ENCODE data around the gene CYP4B1. TPM values are rescaled to one million over a fixed set of nuclear protein-coding genes. Genes with fewer than 3 reads are reported as not detected.

CYP4B1 gene
- total RNA-seq (2021; ENCODE audit: unreplicated experiment): 0.30 TPM
- polyA plus RNA-seq (2012): not detected in 2 replicates
- Bru-seq, nascent RNA: not detected
- not detected for BruChase-seq, experiment 1, labeled RNA remaining after a 6-hour chase
- BruChase-seq, experiment 2, labeled RNA remaining after a 2-hour chase: not detected
- long read RNA-seq: 0 reads

DNA sequence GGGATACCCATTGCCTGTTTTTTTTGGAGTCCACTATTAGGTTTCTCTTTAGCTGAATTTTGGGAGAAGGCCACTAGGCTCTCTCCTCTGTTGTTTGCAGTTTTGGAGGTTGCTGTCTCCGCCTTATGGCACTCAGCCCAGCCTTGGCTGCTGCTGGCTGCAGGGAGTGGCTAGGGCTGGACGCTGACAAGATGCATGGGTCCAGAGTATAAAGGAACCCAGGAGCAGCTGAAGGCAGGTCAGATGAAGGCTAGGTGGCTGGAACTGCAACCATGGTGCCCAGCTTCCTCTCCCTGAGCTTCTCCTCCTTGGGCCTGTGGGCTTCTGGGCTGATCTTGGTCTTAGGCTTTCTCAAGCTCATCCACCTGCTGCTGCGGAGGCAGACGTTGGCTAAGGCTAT is at the start of gene CYP4B1:
CYP4B1 (plus strand) TSS at position 237 of the 400 bp plus-strand sequence; CDS start at position 273, 36 bp downstream.
- H3K9ac ChIP-seq (ENCODE audit: low read length): no peak within 1 kb of the TSS
- ATAC-seq (no peak), DNase-seq (ENCODE audit: low read depth, low spot score) (no peak)
- H3K9me2 ChIP-seq (ENCODE audit: insufficient read depth): no peaks in the 10 kb centered on the region
- H3K4me2 ChIP-seq (ENCODE audit: low read length): no peak within 1 kb of the TSS
- TF ChIP-seq EZH2phosphoT487 (IDR thresholded peaks at IDR 0.05; ENCODE audit: borderline replicate concordance) (no peak), POLR2A (IDR thresholded peaks at IDR 0.05; ENCODE audit: borderline replicate concordance, extremely low read depth, insufficient read depth, insufficient read length) (no peak), SIN3A (IDR thresholded peaks at IDR 0.05; ENCODE audit: low read depth) (no peak), ELF1 (IDR thresholded peaks at IDR 0.05; ENCODE audit: borderline replicate concordance, low read depth) (no peak), POLR2AphosphoS5 (IDR thresholded peaks at IDR 0.05; ENCODE audit: low read depth, low read length) (no peak), SP1 (IDR thresholded peaks at IDR 0.05; ENCODE audit: low read depth) (no peak), RAD21 (IDR thresholded peaks at IDR 0.05; ENCODE audit: low read depth) (no peak)
- H3K36me3 ChIP-seq (ENCODE audit: control insufficient read depth in 1 of 2, insufficient read depth in 2 of 2, low read length in 2 of 2): no peaks in the 10 kb centered on the region
- CTCF ChIA-PET: no interaction called here
- intact Hi-C loops (cut with micrococcal nuclease): no loop called here
- H3K9me3 ChIP-seq (ENCODE audit: control insufficient read depth in 1 of 2, insufficient read depth in 1 of 2, low read depth in 1 of 2, low read length in 2 of 2): no peaks in the 10 kb centered on the region
- no peak within 1 kb of the TSS for H3K4me3 ChIP-seq (replicated peaks in 1 of 2; ENCODE audit: low read depth in 1 of 2, low read length in 2 of 2)
- H3K79me2 ChIP-seq (ENCODE audit: insufficient read depth, low read length): no peaks in the 10 kb centered on the region
- BruUV-seq (replicated peaks): no TSS peak
- H4K20me1 ChIP-seq (ENCODE audit: insufficient read depth): no peaks in the 10 kb centered on the region
- no peaks in the 10 kb centered on the region for H3K4me1 ChIP-seq (ENCODE audit: control insufficient read depth in 1 of 2, insufficient read depth in 2 of 2, low read length in 2 of 2)
- H3K27me3 ChIP-seq (ENCODE audit: insufficient read depth, low read length): peaks cover 22% of the 10 kb centered on the region; the same call in 1 of the 2 replicates
- RAD21 ChIA-PET (ENCODE audit: low non-redundant PET in 1 of 2, low total read pairs in 2 of 2, uncharacterized antibody in 2 of 2, unreplicated experiment in 2 of 2): no interaction called here
- POLR2A ChIA-PET: no interaction called here
- H3K27ac ChIP-seq (ENCODE audit: low read depth, low read length): no peak within 1 kb of the TSS
- H2AFZ ChIP-seq (ENCODE audit: low read depth, low read length, poor library complexity, severe bottlenecking): no peak within 1 kb of the TSS

- RAD21 ChIA-PET (ENCODE audit: low non-redundant PET in 1 of 2, low total read pairs in 2 of 2, uncharacterized antibody in 2 of 2, unreplicated experiment in 2 of 2): no interaction called here
- intact Hi-C loops (cut with micrococcal nuclease): loop anchor here (5.0 kb wide), 1 partner anchor 248 kb away; no protein-coding TSS in a partner anchor
Observed at GRCh38 chr1:46749404-46749803, 49.4 kb upstream of the CYP4B1 start.

More at GRCh38 chr1:46749404-46749803, 49.4 kb upstream of the CYP4B1 start:
- no peak for DNase-seq (ENCODE audit: low read depth, low spot score)
- POLR2A ChIA-PET: no interaction called here
- TF ChIP-seq, protein P1, sequence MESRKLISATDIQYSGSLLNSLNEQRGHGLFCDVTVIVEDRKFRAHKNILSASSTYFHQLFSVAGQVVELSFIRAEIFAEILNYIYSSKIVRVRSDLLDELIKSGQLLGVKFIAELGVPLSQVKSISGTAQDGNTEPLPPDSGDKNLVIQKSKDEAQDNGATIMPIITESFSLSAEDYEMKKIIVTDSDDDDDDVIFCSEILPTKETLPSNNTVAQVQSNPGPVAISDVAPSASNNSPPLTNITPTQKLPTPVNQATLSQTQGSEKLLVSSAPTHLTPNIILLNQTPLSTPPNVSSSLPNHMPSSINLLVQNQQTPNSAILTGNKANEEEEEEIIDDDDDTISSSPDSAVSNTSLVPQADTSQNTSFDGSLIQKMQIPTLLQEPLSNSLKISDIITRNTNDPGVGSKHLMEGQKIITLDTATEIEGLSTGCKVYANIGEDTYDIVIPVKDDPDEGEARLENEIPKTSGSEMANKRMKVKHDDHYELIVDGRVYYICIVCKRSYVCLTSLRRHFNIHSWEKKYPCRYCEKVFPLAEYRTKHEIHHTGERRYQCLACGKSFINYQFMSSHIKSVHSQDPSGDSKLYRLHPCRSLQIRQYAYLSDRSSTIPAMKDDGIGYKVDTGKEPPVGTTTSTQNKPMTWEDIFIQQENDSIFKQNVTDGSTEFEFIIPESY (IDR thresholded peaks at IDR 0.05; ENCODE audit: extremely low read depth, insufficient replicate concordance, low read length): no peak
- TF ChIP-seq POLR2A (IDR thresholded peaks at IDR 0.05; ENCODE audit: borderline replicate concordance, extremely low read depth, insufficient read depth, insufficient read length) (no peak), RAD21 (IDR thresholded peaks at IDR 0.05; ENCODE audit: low read depth) (no peak), CBX3 (IDR thresholded peaks at IDR 0.05; ENCODE audit: low read depth) (no peak), SIN3A (IDR thresholded peaks at IDR 0.05; ENCODE audit: low read depth) (no peak), EGR1 (IDR thresholded peaks at IDR 0.05; ENCODE audit: low read depth) (no peak), EZH2 (IDR thresholded peaks at IDR 0.05) (no peak), ZNF274 (IDR thresholded peaks at IDR 0.05; ENCODE audit: low read depth, low read length) (no peak), ZFX (IDR thresholded peaks at IDR 0.05) (no peak), SRF (IDR thresholded peaks at IDR 0.05; ENCODE audit: low read depth) (no peak)
- Histone ChIP-seq H3K79me2 (ENCODE audit: insufficient read depth, low read length) (no peaks in the 10 kb centered on the region), H4K20me1 (ENCODE audit: insufficient read depth) (no peaks in the 10 kb centered on the region), H3K36me3 (ENCODE audit: control insufficient read depth in 1 of 2, insufficient read depth in 2 of 2, low read length in 2 of 2) (no peaks in the 10 kb centered on the region), H3K27me3 (ENCODE audit: insufficient read depth, low read length) (peaks cover 53% of the 10 kb centered on the region; the same call in 1 of the 2 replicates), H3K4me2 (ENCODE audit: low read length) (no peak overlapping the region), H3K4me1 (ENCODE audit: control insufficient read depth in 1 of 2, insufficient read depth in 2 of 2, low read length in 2 of 2) (no peaks in the 10 kb centered on the region), H2AFZ (ENCODE audit: low read depth, low read length, poor library complexity, severe bottlenecking) (no peak overlapping the region), H3K9ac (ENCODE audit: low read length) (no peak overlapping the region), H3K4me3 (replicated peaks in 1 of 2; ENCODE audit: low read depth in 1 of 2, low read length in 2 of 2) (no peak overlapping the region), H3K9me2 (ENCODE audit: insufficient read depth) (no peaks in the 10 kb centered on the region), H3K9me3 (ENCODE audit: control insufficient read depth in 1 of 2, insufficient read depth in 1 of 2, low read depth in 1 of 2, low read length in 2 of 2) (no peaks in the 10 kb centered on the region), H3K27ac (ENCODE audit: low read depth, low read length) (no peak overlapping the region)
- BruUV-seq (replicated peaks): no TSS peak
- no peak for ATAC-seq
- CTCF ChIA-PET: no interaction called here
